ENCODE results near the gene GOLGA2. TPM values are rescaled to one million over a fixed set of nuclear protein-coding genes. Genes with fewer than 3 reads are reported as not detected.

The GOLGA2 gene
- total and polyA plus RNA-seq, 2 of the 13 experiments (the other 11 are each of a cell fraction or from before 2014, with no cell fraction given), result 45.3 to 45.8 TPM

- no peaks in the 10 kb centered on the region for H3K79me2 ChIP-seq (ENCODE audit: insufficient read depth, low read length)
- no TSS peak for BruUV-seq (replicated peaks)
- H3K4me1 ChIP-seq (ENCODE audit: insufficient read depth, low read length), result no peaks in the 10 kb centered on the region
- no peaks in the 10 kb centered on the region for H3K9me3 ChIP-seq (ENCODE audit: low read length)
- ChIA-PET POLR2A (no interaction called here), CTCF (ENCODE audit: low intra/inter-chr PET ratio, low total read pairs) (no interaction called here)
- H3K27me3 ChIP-seq (ENCODE audit: control insufficient read depth in 1 of 2, insufficient read depth in 2 of 2, low read length in 2 of 2), result no peaks in the 10 kb centered on the region
- in situ Hi-C loops (cut with HindIII; ENCODE audit: extremely low pct_ligation_motif_present, low pct_unique_long_range_greater_than_20kb), result no loop called here
- peaks cover 5 to 17% of the 10 kb centered on the region in 2 experiments; a peak in 3 of 5 replicates for H3K36me3 ChIP-seq (replicated peaks in 1 of 2; ENCODE audit: control insufficient read depth in 1 of 2, insufficient read depth in 2 of 2, low read length in 2 of 2)
- FAIRE-seq (no peak), DNase-seq (ENCODE audit: low spot score) (no peak), ATAC-seq (no peak)
- H3K4me3 ChIP-seq (replicated peaks in 1 of 3; ENCODE audit: insufficient read depth in 1 of 3, low read depth in 2 of 3, low read length in 3 of 3), result no peak overlapping the region
- H3K4me2 ChIP-seq (ENCODE audit: low read depth, low read length), result no peak overlapping the region
- no peak overlapping the region for H3K9ac ChIP-seq (ENCODE audit: insufficient read depth, low read depth, low read length)
- TF ChIP-seq ZMAT5 (CRISPR knock-in tag; IDR thresholded peaks at IDR 0.05; ENCODE audit: borderline replicate concordance, low read depth) (no peak), JUNB (CRISPR knock-in tag; IDR thresholded peaks at IDR 0.05; ENCODE audit: borderline replicate concordance) (no peak), BCLAF1 (IDR thresholded peaks at IDR 0.05) (no peak), KMT2A (CRISPR knock-in tag; IDR thresholded peaks at IDR 0.05) (no peak), DMAP1 (CRISPR knock-in tag; IDR thresholded peaks at IDR 0.05) (no peak), ZNF143 (CRISPR knock-in tag; IDR thresholded peaks at IDR 0.05) (no peak), GLI4 (CRISPR knock-in tag; IDR thresholded peaks at IDR 0.05; ENCODE audit: borderline replicate concordance) (no peak), ESRRA (CRISPR knock-in tag; IDR thresholded peaks at IDR 0.05; ENCODE audit: low read depth) (no peak), HBP1 (CRISPR knock-in tag; IDR thresholded peaks at IDR 0.05; ENCODE audit: low read depth) (no peak)
- TF ChIP-seq, protein P1, sequence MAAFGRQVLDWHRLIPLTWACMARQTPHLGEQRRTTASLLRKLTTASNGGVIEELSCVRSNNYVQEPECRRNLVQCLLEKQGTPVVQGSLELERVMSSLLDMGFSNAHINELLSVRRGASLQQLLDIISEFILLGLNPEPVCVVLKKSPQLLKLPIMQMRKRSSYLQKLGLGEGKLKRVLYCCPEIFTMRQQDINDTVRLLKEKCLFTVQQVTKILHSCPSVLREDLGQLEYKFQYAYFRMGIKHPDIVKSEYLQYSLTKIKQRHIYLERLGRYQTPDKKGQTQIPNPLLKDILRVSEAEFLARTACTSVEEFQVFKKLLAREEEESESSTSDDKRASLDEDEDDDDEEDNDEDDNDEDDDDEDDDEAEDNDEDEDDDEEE (CRISPR knock-in tag; IDR thresholded peaks at IDR 0.05), result no peak
- TF ChIP-seq, protein P2, sequence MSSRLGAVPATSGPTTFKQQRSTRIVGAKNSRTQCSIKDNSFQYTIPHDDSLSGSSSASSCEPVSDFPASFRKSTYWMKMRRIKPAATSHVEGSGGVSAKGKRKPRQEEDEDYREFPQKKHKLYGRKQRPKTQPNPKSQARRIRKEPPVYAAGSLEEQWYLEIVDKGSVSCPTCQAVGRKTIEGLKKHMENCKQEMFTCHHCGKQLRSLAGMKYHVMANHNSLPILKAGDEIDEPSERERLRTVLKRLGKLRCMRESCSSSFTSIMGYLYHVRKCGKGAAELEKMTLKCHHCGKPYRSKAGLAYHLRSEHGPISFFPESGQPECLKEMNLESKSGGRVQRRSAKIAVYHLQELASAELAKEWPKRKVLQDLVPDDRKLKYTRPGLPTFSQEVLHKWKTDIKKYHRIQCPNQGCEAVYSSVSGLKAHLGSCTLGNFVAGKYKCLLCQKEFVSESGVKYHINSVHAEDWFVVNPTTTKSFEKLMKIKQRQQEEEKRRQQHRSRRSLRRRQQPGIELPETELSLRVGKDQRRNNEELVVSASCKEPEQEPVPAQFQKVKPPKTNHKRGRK (CRISPR knock-in tag; IDR thresholded peaks at IDR 0.05), result no peak
- no peak overlapping the region for H2AFZ ChIP-seq (ENCODE audit: low read length)
- WGBS (ENCODE audit: low lambda C conversion rate), result 93% methylated on average over 6 of the region's 6 CpGs
- no peaks in the 10 kb centered on the region for H4K20me1 ChIP-seq (ENCODE audit: insufficient read depth, low read length)
- H3K27ac ChIP-seq (ENCODE audit: extremely low read length, insufficient read depth, low read length), result no peak overlapping the region
- intact Hi-C loops (cut with micrococcal nuclease; ENCODE audit: unreplicated experiment), result no loop called here
Observed at GRCh38 chr9:128286440-128286839, 10.6 kb upstream of the GOLGA2 start.

Data from HepG2 (cell line).